K562 (cell line): ENCODE data around the gene HTR3E. TPM values are rescaled to one million over a fixed set of nuclear protein-coding genes. Genes with fewer than 3 reads are reported as not detected.

Experiments
- ADNP ChIP-seq: fragments of 200-800 bp; sonication (Bioruptor generic); IDR thresholded peaks from 2 replicates; pipeline ENCODE4 v1.6.1; 2016; ENCODE audit warnings: missing genetic modification characterization, missing compliant biosample characterization
- ARID3B ChIP-seq: fragments of 250-450 bp; sonication (Bioruptor Pico); IDR thresholded peaks from 2 replicates; pipeline ENCODE4 v1.4.0; 2020; ENCODE audit warnings: borderline replicate concordance
- CBX1 ChIP-seq: sonication (generic); IDR thresholded peaks from 2 replicates; pipeline ENCODE4 v1.6.1; 2016; ENCODE audit warnings: antibody characterized with exemption, low read depth, mild to moderate bottlenecking
- CXXC5 ChIP-seq: fragments of 250-450 bp; sonication (Bioruptor Pico); IDR thresholded peaks from 2 replicates; pipeline ENCODE4 v1.8.0; 2022; ENCODE audit warnings: inconsistent platforms, mild to moderate bottlenecking, moderate library complexity
- FOXA1 ChIP-seq: fragments of 450-650 bp; IDR thresholded peaks from 2 replicates; pipeline ENCODE4 v1.6.1; 2016; ENCODE audit warnings: mild to moderate bottlenecking, borderline replicate concordance
- FOXK2 ChIP-seq, 2 experiments: fragments of 450-650 bp; IDR thresholded peaks in 1 of 2; conservative IDR thresholded peaks in 1 of 2; 2 replicates each; pipeline ENCODE4 v1.6.1; 2016; ENCODE audit warnings: low read depth in 2 of 2, mild to moderate bottlenecking in 1 of 2
- IRF2 ChIP-seq: sonication (generic); formaldehyde crosslinking; IDR thresholded peaks from 2 replicates; pipeline ENCODE4 v1.8.1; 2022; ENCODE audit warnings: mild to moderate bottlenecking, missing genetic modification reagents
- MLLT1 ChIP-seq, 2 experiments: fragments of 450-650 bp; IDR thresholded peaks; 2 replicates each; pipeline ENCODE4 v1.6.1; 2016
- RBM14 ChIP-seq: fragments of 200-400 bp; formaldehyde crosslinking; IDR thresholded peaks from 2 replicates; pipeline ENCODE4 v1.6.1; 2018; ENCODE audit warnings: low read depth, mild to moderate bottlenecking, low read length, moderate library complexity, borderline replicate concordance; ENCODE audit not compliant: insufficient read depth
- RFX1 ChIP-seq: fragments of 450-650 bp; IDR thresholded peaks from 2 replicates; pipeline ENCODE4 v1.6.1; 2016; ENCODE audit warnings: mild to moderate bottlenecking, moderate library complexity
- RUNX1 ChIP-seq: sonication (generic); IDR thresholded peaks from 2 replicates; pipeline ENCODE4 v1.6.1; 2016; ENCODE audit warnings: antibody characterized with exemption, low read depth
- TAF9B ChIP-seq: fragments of 450-650 bp; IDR thresholded peaks from 2 replicates; pipeline ENCODE4 v1.6.1; 2018; ENCODE audit warnings: mild to moderate bottlenecking; ENCODE audit not compliant: partially characterized antibody
- XRCC3 ChIP-seq: fragments of 450-650 bp; IDR thresholded peaks from 2 replicates; pipeline ENCODE4 v1.6.1; 2017; ENCODE audit warnings: mild to moderate bottlenecking, moderate library complexity
- YBX1 ChIP-seq: fragments of 450-650 bp; IDR thresholded peaks from 2 replicates; pipeline ENCODE4 v1.7.1; 2016; ENCODE audit warnings: mild to moderate bottlenecking
- YY1 ChIP-seq, 3 experiments: IDR thresholded peaks; 2 replicates each; pipeline ENCODE4 v1.6.1; 2011; ENCODE audit warnings: low read length in 2 of 3, mild to moderate bottlenecking in 2 of 3, moderate library complexity in 2 of 3, borderline replicate concordance in 1 of 3, control low read depth in 1 of 3, low read depth in 1 of 3; ENCODE audit not compliant: insufficient read depth in 3 of 3, insufficient replicate concordance in 2 of 3, control insufficient read depth in 1 of 3, insufficient read length in 1 of 3; ENCODE audit errors: extremely low read depth in 1 of 3
- ZNF197 ChIP-seq: fragments of 200-800 bp; sonication (Bioruptor generic); IDR thresholded peaks from 2 replicates; pipeline ENCODE4 v1.6.1; 2016; ENCODE audit warnings: low read depth, missing genetic modification characterization, missing compliant biosample characterization
- ZNF431 ChIP-seq: sonication (generic); formaldehyde crosslinking; IDR thresholded peaks from 2 replicates; pipeline ENCODE4 v1.8.0; 2022; ENCODE audit warnings: mild to moderate bottlenecking, missing genetic modification reagents
- ZNF639 ChIP-seq, 2 experiments: fragments of 200-800 bp in 1 of 2; sonication (Bioruptor generic) in 1 of 2; sonication (generic) in 1 of 2; formaldehyde crosslinking in 1 of 2; IDR thresholded peaks in 1 of 2; conservative IDR thresholded peaks in 1 of 2; 2 replicates each; pipeline versions ENCODE4 v1.5.0 to v1.6.1; 2016 to 2020; ENCODE audit warnings: missing compliant biosample characterization in 1 of 2, missing genetic modification characterization in 1 of 2, missing genetic modification reagents in 1 of 2
- polyA plus RNA-seq, 8 experiments: library from polyadenylated mRNA; depleted of rRNA in 4 of 8; stranded (reverse) in 5 of 8; unstranded in 3 of 8; fragments of >200 nt; fragmentation: Nextera tagmentation in 2 of 8; fragmentation: Illumina TruSeq in 1 of 8; extraction: Ambion mirVana in 2 of 8; extraction: Trizol in 1 of 8; gene quantifications; 2 replicates each; pipeline versions ENCODE4 v1.2.1 to v1.2.3, GENCODE V29; 2011 to 2014; ENCODE audit warnings: inconsistent platforms in 1 of 8, missing spikeins in 1 of 8
- total RNA-seq, 7 experiments: library from RNA; depleted of rRNA in 6 of 7; stranded (reverse); fragments of >200 nt in 6 of 7; fragmentation: Illumina TruSeq in 2 of 7; extraction: Trizol in 2 of 7; gene quantifications; 2 replicates each; pipeline versions ENCODE4 v1.2.1 to v1.2.3, GENCODE V29; 2011 to 2021; ENCODE audit warnings: low replicate concordance in 1 of 7
- TF ChIP-seq, protein P1 (sequence below): fragments of 450-650 bp; IDR thresholded peaks from 2 replicates; pipeline ENCODE4 v1.6.1; 2016; ENCODE audit warnings: low read depth, mild to moderate bottlenecking, moderate library complexity
- TF ChIP-seq, protein P2 (sequence below): fragments of 250-450 bp; sonication (Bioruptor Pico); IDR thresholded peaks from 2 replicates; pipeline ENCODE4 v1.8.0; 2021; ENCODE audit warnings: mild to moderate bottlenecking, moderate library complexity

Gene HTR3E
- total and polyA plus RNA-seq, 9 of the 15 experiments (the other 6 are each of a cell fraction or from before 2014, with no cell fraction given): not detected

GRCh38 chr3:184154885-184155643, 58.2 kb downstream of the HTR3E start, which contains the start of gene DVL3 (continued):
- TF ChIP-seq RFX1 (no peak), XRCC3 (no peak), TAF9B (no peak), IRF2 (CRISPR knock-in tag) (no peak), RUNX1 (no peak), ZNF639 (CRISPR knock-in tag; conservative IDR thresholded peaks at IDR 0.05 in 1 of 2, IDR thresholded peaks at IDR 0.05 in 1 of 2) (peak in 1 of 2 experiments; percentile 99; a peak in 2 of 4 replicates), YBX1 (no peak), FOXK2 (conservative IDR thresholded peaks at IDR 0.05 in 1 of 2, IDR thresholded peaks at IDR 0.05 in 1 of 2; ENCODE audit: low read depth in 2 of 2) (no peak), ZNF431 (CRISPR knock-in tag) (no peak), RBM14 (no peak), ARID3B (CRISPR knock-in tag) (no peak), ADNP (tag) (no peak), YY1 (IDR thresholded peaks at IDR 0.05; ENCODE audit: borderline replicate concordance in 1 of 3, control insufficient read depth in 1 of 3, extremely low read depth in 1 of 3, insufficient read depth in 3 of 3, insufficient read length in 1 of 3, insufficient replicate concordance in 2 of 3, low read depth in 1 of 3, low read length in 2 of 3) (peak in 2 of 3 experiments; percentile 13 to 35), CBX1 (no peak), FOXA1 (no peak), ZNF197 (no peak), CXXC5 (CRISPR knock-in tag) (peak; percentile 82), MLLT1 (IDR thresholded peaks at IDR 0.05) (0 out of 4 replicates have a peak, but pooled peaks of 1 of the 2 experiments have one; percentile 2)
- TF ChIP-seq, protein P1, sequence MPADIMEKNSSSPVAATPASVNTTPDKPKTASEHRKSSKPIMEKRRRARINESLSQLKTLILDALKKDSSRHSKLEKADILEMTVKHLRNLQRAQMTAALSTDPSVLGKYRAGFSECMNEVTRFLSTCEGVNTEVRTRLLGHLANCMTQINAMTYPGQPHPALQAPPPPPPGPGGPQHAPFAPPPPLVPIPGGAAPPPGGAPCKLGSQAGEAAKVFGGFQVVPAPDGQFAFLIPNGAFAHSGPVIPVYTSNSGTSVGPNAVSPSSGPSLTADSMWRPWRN: no peak
- TF ChIP-seq, protein P2, sequence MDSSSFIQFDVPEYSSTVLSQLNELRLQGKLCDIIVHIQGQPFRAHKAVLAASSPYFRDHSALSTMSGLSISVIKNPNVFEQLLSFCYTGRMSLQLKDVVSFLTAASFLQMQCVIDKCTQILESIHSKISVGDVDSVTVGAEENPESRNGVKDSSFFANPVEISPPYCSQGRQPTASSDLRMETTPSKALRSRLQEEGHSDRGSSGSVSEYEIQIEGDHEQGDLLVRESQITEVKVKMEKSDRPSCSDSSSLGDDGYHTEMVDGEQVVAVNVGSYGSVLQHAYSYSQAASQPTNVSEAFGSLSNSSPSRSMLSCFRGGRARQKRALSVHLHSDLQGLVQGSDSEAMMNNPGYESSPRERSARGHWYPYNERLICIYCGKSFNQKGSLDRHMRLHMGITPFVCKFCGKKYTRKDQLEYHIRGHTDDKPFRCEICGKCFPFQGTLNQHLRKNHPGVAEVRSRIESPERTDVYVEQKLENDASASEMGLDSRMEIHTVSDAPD: no peak
